K562 (cell line): ENCODE data around the gene NISCH. TPM values are rescaled to one million over a fixed set of nuclear protein-coding genes. Genes with fewer than 3 reads are reported as not detected.

Experiments used
- DACH1 ChIP-seq: fragments of 450-650 bp; IDR thresholded peaks from 2 replicates; pipeline ENCODE4 v1.6.1; 2018; ENCODE audit not compliant: partially characterized antibody
- E2F4 ChIP-seq: sonication (generic); formaldehyde crosslinking; IDR thresholded peaks from 2 replicates; pipeline ENCODE4 v1.8.0; 2022; ENCODE audit warnings: mild to moderate bottlenecking, low read depth, missing genetic modification reagents
- MGA ChIP-seq: fragments of 450-650 bp; IDR thresholded peaks from 2 replicates; pipeline ENCODE4 v1.6.1; 2016; ENCODE audit warnings: mild to moderate bottlenecking, moderate library complexity
- NRF1 ChIP-seq, 2 experiments: fragments of 450-650 bp; IDR thresholded peaks in 1 of 2; conservative IDR thresholded peaks in 1 of 2; 2 replicates each; pipeline ENCODE4 v1.6.1; 2014; ENCODE audit warnings: mild to moderate bottlenecking in 2 of 2
- PHF8 ChIP-seq: fragments of 200-600 bp; sonication (generic); IDR thresholded peaks from 2 replicates; pipeline ENCODE4 v1.6.1; 2012; ENCODE audit warnings: mixed run types, mild to moderate bottlenecking, inconsistent platforms, low read length, moderate library complexity, borderline replicate concordance
- ZBTB7A ChIP-seq: IDR thresholded peaks from 2 replicates; pipeline ENCODE4 v1.6.1; 2011; ENCODE audit warnings: low read depth, mild to moderate bottlenecking, low read length, moderate library complexity, borderline replicate concordance; ENCODE audit not compliant: control insufficient read depth
- polyA plus RNA-seq, 8 experiments: library from polyadenylated mRNA; depleted of rRNA in 4 of 8; stranded (reverse) in 5 of 8; unstranded in 3 of 8; fragments of >200 nt; fragmentation: Nextera tagmentation in 2 of 8; fragmentation: Illumina TruSeq in 1 of 8; extraction: Ambion mirVana in 2 of 8; extraction: Trizol in 1 of 8; gene quantifications; 2 replicates each; pipeline versions ENCODE4 v1.2.1 to v1.2.3, GENCODE V29; 2011 to 2014; ENCODE audit warnings: inconsistent platforms in 1 of 8, missing spikeins in 1 of 8
- total RNA-seq, 7 experiments: library from RNA; depleted of rRNA in 6 of 7; stranded (reverse); fragments of >200 nt in 6 of 7; fragmentation: Illumina TruSeq in 2 of 7; extraction: Trizol in 2 of 7; gene quantifications; 2 replicates each; pipeline versions ENCODE4 v1.2.1 to v1.2.3, GENCODE V29; 2011 to 2021; ENCODE audit warnings: low replicate concordance in 1 of 7
- TF ChIP-seq, protein P1 (sequence below): sonication (generic); formaldehyde crosslinking; IDR thresholded peaks from 2 replicates; pipeline ENCODE4 v1.8.0; 2022; ENCODE audit warnings: missing genetic modification reagents, mild to moderate bottlenecking, moderate library complexity, borderline replicate concordance
- TF ChIP-seq, protein P2 (sequence below): fragments of 450-650 bp; IDR thresholded peaks from 2 replicates; pipeline ENCODE4 v1.6.1; 2018; ENCODE audit warnings: mild to moderate bottlenecking, low read depth; ENCODE audit not compliant: partially characterized antibody
- TF ChIP-seq, protein P3 (sequence below): sonication (generic); formaldehyde crosslinking; IDR thresholded peaks from 2 replicates; pipeline ENCODE4 v1.9.0; 2022; ENCODE audit warnings: mild to moderate bottlenecking, missing genetic modification reagents

The NISCH gene
- total and polyA plus RNA-seq, 9 of the 15 experiments (the other 6 are each of a cell fraction or from before 2014, with no cell fraction given) = 0.44 to 43.5 (median 23.4) TPM

- TF ChIP-seq MGA (peak; percentile 73; the same call in 1 of the 2 replicates), ZBTB7A (peak; percentile 48; the same call in 1 of the 2 replicates), DACH1 (peak; percentile 28), NRF1 (conservative IDR thresholded peaks at IDR 0.05 in 1 of 2, IDR thresholded peaks at IDR 0.05 in 1 of 2) (peak; percentile 70 to 75), E2F4 (0 out of 2 replicates have a peak, but pooled peaks have one; percentile 45), PHF8 (peak; percentile 38; the same call in 1 of the 2 replicates)
- TF ChIP-seq, protein P1, sequence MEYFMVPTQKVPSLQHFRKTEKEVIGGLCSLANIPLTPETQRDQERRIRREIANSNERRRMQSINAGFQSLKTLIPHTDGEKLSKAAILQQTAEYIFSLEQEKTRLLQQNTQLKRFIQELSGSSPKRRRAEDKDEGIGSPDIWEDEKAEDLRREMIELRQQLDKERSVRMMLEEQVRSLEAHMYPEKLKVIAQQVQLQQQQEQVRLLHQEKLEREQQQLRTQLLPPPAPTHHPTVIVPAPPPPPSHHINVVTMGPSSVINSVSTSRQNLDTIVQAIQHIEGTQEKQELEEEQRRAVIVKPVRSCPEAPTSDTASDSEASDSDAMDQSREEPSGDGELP (CRISPR knock-in tag) = peak; percentile 87
- TF ChIP-seq, protein P2, sequence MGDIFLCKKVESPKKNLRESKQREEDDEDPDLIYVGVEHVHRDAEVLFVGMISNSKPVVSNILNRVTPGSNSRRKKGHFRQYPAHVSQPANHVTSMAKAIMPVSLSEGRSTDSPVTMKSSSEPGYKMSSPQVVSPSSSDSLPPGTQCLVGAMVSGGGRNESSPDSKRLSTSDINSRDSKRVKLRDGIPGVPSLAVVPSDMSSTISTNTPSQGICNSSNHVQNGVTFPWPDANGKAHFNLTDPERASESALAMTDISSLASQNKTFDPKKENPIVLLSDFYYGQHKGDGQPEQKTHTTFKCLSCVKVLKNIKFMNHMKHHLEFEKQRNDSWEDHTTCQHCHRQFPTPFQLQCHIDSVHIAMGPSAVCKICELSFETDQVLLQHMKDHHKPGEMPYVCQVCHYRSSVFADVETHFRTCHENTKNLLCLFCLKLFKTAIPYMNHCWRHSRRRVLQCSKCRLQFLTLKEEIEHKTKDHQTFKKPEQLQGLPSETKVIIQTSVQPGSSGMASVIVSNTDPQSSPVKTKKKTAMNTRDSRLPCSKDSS = no peak
- TF ChIP-seq, protein P3, sequence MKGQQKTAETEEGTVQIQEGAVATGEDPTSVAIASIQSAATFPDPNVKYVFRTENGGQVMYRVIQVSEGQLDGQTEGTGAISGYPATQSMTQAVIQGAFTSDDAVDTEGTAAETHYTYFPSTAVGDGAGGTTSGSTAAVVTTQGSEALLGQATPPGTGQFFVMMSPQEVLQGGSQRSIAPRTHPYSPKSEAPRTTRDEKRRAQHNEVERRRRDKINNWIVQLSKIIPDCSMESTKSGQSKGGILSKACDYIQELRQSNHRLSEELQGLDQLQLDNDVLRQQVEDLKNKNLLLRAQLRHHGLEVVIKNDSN (CRISPR knock-in tag) = 0 out of 2 replicates have a peak, but pooled peaks have one; percentile 25
These were observed 63.5 kb downstream of the NISCH start (continued) for GRCh38 chr3:52518723-52519444.
